GM18511 (cell line): ENCODE results near the gene OPN1MW3.
"Not testable (repeated sequence)": the region's sequence is repeated elsewhere in the genome, so short reads cannot be mapped to it uniquely, and the experiment has no call there.

Experiments used
- ATAC-seq: cut with Tn5 transposase; IDR thresholded peaks from one replicate; pipeline ENCODE4 v1.9.1; 2021; ENCODE audit warnings: mild to moderate bottlenecking, moderate library complexity; ENCODE audit not compliant: unreplicated experiment

OPN1MW3 gene

DNA sequence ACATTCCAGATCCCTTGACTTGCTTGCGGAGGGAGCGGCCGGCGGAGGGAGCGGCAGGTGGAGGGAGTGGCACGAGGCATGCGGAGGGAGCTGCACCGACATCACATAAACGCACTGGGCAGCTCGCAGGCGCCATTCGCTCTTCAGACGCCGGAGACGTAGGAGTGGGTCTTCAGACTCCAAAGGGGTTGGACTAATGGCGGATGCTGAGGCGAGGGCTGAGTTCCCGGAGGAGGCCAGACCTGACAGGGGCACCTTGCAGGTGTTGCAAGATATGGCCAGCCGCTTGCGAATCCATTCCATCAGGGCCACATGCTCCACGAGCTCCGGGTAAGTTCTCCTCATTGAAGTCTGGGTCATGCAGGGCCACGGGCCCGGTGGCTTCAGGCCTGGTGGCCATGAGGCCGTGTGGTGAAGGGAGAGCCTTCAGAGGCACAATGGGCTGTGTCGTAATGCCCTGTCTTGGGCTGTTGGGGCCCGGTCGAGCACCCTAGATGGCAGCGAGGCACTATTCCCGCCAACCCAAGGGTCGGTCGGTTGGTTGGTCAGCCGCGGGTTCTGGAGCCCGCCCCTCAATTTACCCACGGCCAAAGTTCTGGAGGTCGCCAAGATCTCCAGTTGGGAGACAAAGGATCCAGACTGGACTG is 38.4 kb downstream of the OPN1MW3 start, which contains the start of gene TKTL1:
TSS of gene TKTL1 (plus strand) at position 132 of the 647 bp plus-strand sequence. CDS start at position 197, 65 bp downstream.
- no peak for ATAC-seq

DNA sequence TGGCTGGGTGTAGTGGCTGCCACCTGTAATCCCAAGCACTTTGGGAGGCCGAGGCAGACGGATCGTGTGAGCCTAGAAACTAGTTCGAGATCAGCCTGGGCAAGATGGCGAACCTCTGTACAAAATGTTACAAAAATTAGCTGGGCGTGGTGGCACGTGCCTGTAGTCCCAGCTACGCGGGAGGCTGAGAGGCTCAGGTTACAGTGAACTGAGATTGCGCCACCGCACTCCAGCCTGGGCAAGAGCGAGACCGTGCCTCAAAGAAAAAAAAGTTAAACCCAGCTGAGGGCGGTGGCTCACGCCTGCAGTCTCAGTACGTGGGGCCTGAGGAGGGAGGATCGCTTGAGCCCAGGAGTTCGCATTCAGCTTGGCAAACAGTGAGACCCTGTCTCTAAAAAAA is 39.3 kb downstream of the OPN1MW3 start:
- ATAC-seq, result no peak

DNA sequence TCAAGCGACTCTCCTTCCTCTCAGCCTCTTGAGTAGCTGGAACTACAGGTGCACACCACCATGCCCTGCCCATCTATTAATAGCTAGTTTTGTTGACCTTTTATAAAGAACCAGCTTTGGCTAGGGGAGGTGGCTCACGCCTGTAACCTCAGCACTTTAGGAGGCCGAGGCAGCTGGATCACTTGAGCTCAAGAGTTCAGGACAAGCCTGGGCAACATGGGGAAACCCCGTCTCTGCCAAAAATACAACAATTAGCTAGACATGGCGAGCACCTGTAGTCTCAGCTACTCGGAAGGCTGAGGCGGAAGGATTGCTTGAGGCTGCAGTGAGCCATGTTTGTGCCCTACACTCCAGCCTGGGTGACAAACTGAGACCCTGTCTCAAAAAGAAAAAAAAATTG is 40.9 kb downstream of the OPN1MW3 start:
- no peak for ATAC-seq

DNA sequence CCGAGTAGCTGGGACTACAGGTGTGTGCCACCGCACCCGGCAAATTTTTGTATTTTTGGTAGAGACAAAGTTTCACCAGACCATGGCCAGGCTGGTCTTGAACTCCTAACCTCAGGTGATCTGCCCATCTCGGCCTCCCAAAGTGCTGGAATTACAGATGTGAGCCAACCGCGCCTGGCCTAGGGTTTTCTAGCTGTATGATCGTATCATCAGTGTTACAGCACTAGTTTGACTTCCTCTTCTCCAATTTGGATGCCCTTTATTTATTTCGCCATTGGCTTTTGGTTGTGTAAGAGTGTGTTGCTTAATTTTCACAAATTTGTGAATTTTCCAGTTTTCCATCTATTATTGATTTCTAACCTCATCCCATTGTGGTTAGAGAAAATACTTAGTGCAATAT is 43.4 kb downstream of the OPN1MW3 start:
- no peak for ATAC-seq

DNA sequence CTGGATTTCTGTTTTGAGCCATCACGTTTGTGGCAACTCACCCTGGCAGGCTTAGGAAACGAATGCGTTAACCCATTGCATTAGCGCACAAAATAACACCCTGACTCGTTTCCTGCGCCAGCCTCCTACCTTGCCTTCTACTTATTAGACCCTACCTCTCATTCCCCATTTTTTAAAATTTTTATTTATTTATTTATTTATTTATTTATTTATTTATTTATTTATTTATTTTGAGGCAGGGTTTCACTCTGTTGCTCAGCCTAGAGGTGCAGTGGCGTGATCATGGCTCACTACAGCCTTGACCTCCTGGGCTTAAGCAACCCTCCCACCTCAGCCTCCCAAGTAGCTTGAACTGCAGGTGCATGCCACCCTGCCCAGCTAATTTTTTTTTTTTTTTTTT is 45.6 kb downstream of the OPN1MW3 start:
- ATAC-seq, result not testable (repeated sequence)

DNA sequence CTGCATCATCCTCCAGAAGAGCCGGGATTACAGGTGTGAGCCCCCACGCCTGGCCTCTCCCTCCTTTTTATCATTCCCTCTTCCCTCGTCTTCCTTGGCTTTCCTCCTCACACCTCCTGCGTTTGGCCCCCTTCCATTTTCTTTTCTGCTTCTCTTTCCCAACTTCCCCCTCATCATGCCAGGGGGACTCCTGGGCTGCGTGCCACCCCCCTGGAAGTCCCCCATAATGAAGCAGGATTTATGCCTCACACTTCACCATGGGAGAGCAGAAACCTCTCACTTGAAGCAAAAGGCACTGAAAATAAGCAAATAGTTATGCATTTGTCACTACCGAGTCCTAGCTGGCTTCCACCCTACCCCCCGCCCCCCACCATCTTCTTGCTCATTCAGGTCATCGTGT is 46.1 kb downstream of the OPN1MW3 start:
- no peak for ATAC-seq

DNA sequence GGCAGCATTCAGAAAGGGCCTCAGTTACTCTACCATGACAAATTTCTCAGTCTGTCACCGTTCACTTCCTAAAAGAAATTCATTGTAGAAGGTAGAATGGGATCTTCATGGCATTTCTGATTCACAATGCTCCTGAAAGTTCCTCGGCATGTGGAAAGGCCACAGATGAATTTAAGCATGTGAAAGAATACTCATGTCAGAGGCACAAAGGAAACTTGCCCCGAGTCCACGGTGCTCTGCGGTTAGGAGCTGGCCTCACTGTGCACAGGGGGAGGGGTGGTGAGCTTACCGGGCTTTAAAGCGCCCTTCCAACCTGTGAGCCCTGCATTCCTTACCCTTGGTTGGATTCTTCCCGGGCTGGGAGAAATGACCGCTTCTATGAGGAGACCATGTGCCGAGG is 47.5 kb downstream of the OPN1MW3 start:
- no peak for ATAC-seq

DNA sequence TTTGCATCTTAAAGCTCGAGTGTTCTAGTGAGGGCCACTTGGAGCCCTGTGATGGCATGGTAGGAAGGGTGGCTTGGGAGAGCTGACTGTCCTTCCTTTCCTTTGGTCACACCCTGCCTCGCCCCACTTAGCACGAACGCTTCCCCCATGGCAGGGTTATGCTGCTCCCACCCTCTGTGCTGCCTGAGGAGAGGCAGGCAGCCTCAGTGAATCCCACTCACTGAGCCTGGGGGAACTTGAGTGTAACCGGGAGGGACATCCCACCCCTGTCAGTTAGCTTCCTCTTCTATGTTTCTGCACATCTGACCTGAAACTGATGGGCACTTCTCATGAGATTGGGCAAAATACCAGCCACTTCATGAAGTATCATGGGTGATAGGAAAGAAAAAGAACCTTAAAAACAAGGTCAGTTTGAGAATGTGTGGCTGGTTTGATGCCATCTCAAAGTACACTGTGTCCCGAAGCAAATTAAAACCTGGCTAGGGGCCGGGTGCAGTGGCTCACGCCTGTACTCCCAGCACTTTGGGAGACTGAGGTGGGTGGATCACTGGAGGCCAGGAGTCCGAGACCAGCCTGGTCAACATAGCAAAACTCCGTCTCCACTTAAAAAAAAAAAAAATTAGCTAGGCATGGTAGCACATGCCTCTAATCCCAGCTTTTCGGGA is 48.3 kb downstream of the OPN1MW3 start:
- no peak for ATAC-seq

DNA sequence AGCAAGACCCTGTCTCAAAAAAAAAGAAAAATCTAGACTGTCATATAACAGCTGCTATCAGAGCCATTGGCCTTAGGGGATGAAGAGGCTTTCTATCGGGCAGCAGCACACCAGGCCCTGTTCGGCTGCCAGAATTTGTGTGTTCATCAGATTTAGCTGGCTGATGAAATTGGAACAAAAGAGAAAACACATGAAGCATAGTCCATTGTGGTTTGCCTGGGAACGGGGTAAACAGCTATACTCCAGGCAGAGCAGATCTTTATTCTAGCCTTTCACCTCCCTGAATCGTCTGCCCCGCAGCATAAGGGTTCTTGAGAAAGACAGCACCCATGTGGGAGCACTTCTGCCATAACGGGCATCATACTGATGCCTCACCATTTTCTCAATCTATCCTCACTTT is 49.8 kb downstream of the OPN1MW3 start:
- no peak for ATAC-seq

DNA sequence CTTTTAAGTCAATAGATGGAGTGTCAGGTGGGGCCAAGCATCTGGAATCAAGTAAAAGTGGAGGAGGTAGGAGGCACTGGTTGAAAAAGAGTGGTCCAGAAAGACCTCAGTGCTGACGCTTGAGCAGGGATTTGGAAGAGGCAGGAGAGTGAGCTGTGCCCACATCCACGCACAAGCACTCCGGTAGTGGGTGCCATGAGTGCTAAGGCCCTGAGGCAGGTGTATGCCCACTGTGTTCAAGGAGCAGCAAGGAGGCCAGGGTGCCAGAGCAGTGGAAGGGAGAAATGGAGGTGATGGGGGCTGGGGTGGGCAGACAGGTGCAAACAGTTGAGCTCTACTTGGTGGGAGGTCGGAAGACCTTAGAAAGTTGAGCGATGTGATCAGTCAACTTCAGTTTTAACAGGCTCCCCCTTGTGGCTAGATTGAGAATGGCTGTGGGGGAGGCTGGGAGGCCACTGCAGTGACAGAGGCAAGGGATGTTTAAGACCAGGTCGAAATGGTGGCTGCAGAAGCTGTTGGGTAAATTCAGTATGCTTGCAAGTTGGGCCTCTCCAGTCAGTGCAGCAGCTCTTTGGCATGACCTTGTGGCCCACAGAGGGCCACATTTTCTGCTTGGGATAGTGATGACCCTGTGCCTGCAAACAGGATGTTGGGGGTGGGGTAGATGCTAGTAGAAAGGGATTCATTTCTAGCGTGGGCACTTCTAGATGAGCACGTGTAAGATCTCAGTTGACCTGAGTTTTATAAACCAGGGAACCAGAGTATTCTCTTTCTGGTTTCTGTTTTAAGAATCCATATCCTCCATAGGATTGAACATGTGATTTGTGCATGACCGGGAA is 50.9 kb downstream of the OPN1MW3 start:
- ATAC-seq, result no peak

DNA sequence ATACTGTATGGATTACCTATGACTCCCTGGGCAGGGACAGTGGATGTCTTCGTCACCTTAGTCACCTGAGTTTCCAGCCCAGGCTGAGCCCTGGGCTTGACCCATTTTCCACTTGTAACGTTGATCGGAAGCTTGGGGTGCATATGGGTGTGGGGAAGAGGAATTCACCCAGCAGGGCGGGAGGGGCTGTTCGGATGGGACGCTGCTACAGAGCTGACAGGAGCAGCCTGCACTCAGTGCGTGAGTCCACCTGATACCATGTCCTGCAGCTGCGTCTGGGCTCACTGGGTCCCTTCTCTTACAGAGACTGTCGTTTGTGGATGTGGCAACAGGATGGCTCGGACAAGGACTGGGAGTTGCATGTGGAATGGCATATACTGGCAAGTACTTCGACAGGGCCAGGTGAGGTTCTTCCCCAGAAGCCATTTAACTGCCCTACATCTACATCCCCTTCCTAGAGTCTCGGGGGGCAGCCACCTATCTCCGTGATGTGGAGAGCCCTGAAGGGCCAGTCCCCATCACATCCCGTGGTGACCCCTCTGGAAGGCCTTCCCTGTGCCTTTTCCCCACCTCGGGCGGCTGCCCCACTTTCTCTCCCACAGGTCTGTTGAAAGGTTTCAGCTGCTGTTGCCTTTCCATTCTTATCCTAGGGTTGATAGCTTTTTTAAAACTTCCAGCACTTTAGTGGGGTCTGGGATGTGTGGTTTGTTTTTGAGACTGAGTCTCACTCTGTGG is 51.8 kb downstream of the OPN1MW3 start:
- ATAC-seq, result no peak

DNA sequence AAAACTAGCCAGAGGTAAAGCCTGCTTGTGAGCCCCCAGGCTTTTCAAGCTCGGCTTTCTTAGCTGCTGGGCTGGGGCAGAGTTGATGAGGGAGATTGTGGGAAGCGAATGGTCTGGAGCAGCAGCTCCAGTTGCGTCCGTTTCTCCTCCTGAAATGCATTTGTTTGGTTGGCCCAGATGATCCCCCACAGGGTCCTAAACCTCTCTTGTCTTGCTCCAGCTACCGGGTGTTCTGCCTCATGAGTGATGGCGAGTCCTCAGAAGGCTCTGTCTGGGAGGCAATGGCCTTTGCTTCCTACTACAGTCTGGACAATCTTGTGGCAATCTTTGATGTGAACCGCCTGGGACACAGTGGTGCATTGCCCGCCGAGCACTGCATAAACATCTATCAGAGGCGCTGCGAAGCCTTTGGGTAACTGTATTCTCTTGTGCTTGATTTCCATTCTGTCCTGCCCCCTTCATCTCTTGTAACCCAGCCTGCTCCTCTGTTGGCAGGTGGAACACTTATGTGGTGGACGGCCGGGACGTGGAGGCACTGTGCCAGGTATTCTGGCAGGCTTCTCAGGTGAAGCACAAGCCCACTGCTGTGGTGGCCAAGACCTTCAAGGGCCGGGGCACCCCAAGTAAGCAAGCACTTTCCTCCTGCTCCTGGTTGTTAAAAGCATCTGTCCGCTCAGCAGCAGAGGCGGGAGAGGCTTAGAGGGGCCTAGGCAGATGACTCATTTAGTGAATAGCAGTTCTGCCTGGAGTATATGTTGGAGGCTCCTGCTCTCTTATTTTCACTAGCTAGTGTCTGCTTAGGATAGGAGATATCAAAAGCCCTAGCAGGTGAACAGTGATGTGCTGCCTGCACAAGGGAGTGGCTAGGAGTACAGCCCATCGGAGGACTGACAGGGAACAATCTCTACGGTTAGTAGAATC is 53.5 kb downstream of the OPN1MW3 start:
- ATAC-seq, result no peak

DNA sequence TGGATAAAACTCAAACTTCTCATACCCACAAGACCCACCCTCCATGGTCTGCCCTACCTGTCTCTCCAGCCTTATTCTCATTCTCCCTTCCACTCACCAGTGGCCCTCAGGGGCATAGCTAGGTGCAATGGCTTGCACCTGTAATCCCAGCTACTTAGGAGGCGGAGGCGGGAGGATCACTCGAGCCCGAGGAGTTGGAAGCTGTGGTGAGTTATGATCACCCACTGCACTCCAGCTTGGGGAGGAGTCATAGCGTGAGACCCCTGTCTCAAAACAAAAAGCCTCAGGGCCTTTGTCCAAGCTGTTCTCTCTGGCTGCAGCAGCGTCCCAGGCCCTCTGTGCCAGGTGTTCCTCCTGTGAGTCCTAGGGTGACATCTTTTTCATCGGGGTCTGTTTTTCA is 54.7 kb downstream of the OPN1MW3 start:
- no peak for ATAC-seq

DNA sequence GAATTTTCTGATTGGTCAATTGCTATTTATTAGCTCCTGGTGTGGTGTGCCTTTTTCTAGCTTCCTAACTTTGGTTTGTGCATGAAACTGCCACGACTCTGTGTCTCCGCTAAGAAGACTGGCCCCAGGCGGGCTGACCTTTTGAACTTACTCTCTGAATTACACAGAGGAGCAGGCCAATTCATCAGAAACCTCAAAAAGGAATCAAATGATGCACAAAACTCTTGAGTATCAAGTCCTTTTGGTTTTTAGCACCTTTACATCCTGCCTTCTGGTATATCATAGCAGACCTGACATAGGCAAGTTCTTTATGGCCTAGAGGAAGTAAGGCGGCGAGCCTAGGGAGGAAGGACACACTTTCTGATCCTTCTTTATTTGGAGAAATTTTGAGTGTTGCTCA is 55.8 kb downstream of the OPN1MW3 start:
- peak; percentile 56 for ATAC-seq

DNA sequence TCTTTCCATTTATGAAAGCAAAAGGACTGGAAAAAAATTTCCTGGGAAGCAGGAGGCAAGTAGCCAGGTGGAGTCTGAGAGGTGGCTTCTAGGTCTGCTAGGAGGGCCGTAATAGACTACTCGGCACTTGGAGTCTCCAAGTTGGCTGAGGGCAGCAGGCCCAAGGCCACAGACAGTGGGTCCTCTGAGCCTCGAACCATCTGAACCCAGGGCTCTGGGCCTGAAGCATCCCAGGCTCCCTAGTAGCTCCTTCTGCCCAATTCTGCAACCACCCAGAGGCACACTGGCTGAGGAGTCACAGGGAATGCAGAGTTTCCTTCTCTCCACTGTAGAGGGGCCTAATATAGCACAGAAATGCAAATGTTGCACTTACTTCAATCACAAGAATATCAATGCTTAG is 58.0 kb downstream of the OPN1MW3 start:
- ATAC-seq, result no peak

DNA sequence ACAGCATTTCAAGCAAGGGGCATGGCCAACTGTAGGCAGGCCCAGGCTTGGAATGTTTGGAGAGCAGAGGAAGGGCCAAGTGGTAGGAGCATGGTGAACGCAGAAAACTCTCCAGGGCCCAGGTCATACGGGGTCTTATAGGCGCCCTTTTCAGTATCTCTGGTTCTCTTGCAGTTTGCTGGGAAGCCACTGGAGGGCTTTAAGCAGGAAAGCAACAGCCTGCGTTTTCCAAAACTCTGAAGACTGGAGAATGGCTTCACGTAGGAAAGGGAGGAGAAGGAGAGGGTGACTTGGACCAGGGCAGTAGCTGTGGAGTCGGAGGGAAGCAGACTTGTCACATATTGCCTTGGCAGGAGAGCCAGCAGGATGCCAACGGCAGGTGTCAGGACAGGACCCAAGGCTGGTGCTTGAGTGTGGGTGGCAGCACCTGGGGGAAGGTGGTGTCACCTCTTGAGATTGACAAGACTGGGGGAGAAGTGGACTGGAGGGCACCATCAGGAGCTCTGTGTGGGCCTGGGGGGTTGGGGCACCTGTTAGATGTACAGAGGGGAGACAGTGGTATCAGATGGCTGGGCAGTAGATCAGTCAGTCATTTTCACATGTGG is 60.1 kb downstream of the OPN1MW3 start:
- ATAC-seq, result no peak

DNA sequence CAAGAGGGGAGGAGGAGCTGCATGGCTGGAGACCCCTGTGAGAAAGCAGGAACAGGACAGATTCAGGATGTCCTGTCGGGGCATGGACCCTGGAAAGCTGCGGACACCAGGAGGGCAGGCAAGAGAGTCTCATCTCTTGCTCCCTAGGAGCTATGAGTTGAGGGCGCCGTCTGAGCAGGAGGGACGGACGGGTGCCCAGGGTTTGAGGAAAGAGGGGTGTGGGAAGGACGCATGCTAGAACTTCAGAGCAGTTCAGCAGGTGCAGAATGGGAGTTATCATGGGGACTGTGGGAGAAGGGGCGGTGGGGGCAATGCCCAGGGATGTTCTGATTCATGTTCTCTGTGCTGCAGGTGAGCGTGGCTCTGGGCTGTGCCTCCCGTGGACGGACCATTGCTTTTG is 63.0 kb downstream of the OPN1MW3 start:
- ATAC-seq, result no peak
